Adrenal gland (tissue), 12 donors: Measurements from ENCODE around the gene PRR15. TPM values are rescaled to one million over a fixed set of nuclear protein-coding genes. Genes with fewer than 3 reads are reported as not detected.

Experiments used
- DNase-seq, 7 donors: peaks; one replicate each; pipeline ENCODE4 v3.0.0-alpha.2; 2019 to 2020
- H3K27ac ChIP-seq, 5 donors: fragments of 200-600 bp; sonication (generic) in 4 of 5; 1 replicate in 3 of 5; 2 replicates in 2 of 5; pipeline versions ENCODE4 v1.5.1 to v1.8.0; 2016 to 2020; ENCODE audit warnings: mild to moderate bottlenecking in 1 of 5
- H3K27me3 ChIP-seq: fragments of 200-600 bp; 2 replicates; pipeline ENCODE4 v1.8.0; 2021
- H3K36me3 ChIP-seq, 2 donors: fragments of 200-600 bp; replicated peaks in 1 of 2; 1 replicate in 1 of 2; 2 replicates in 1 of 2; pipeline versions ENCODE4 v1.5.1 to v1.8.0; 2018 to 2022
- H3K4me1 ChIP-seq, 2 donors: fragments of 200-600 bp; replicated peaks in 1 of 2; 1 replicate in 1 of 2; 2 replicates in 1 of 2; pipeline versions ENCODE4 v1.5.1 to v1.8.0; 2018 to 2021
- H3K4me3 ChIP-seq, 4 donors: fragments of 200-600 bp; sonication (generic) in 3 of 4; one replicate each; pipeline ENCODE4 v1.5.1; 2016 to 2018
- H3K9me3 ChIP-seq, 3 donors: fragments of 200-600 bp; sonication (generic) in 1 of 3; replicated peaks in 1 of 3; 1 replicate in 2 of 3; 2 replicates in 1 of 3; pipeline versions ENCODE4 v1.5.1 to v1.8.0; 2016 to 2021
- CTCF ChIP-seq, 6 experiments: fragments of 450-650 bp in 4 of 6; fragments of 200-600 bp in 2 of 6; sonication (generic) in 1 of 6; IDR thresholded peaks; 1 replicate in 5 of 6; 2 replicates in 1 of 6; pipeline versions ENCODE4 v1.5.1 to v1.8.0; 2016 to 2021; ENCODE audit warnings: antibody characterized with exemption in 6 of 6, mild to moderate bottlenecking in 2 of 6, moderate library complexity in 1 of 6
- POLR2A ChIP-seq, 2 donors: fragments of 450-650 bp; IDR thresholded peaks; one replicate each; pipeline ENCODE4 v1.6.1; 2017; ENCODE audit warnings: antibody characterized with exemption in 2 of 2, mild to moderate bottlenecking in 2 of 2, moderate library complexity in 1 of 2
- WGBS, 4 donors: extraction: QIAGEN DNeasy Blood & Tissue Kit in 2 of 4; methylation state at CpG; one replicate each; pipeline versions ENCODE4 v1.1.5 to v1.1.7; 2013 to 2017; 5-methylcytosine and 5-hydroxymethylcytosine counted together
- intact Hi-C, 2 donors: fragments of 100-400 bp; cut with DNase I; formaldehyde crosslinking; loops; one replicate each; pipeline versions ENCODE4 v1.14.1 to v1.15.0; 2022 to 2023
- polyA plus RNA-seq, 3 donors: library from polyadenylated mRNA; stranded (reverse); fragments of 200-250 nt in 2 of 3; fragments of 350-450 nt in 1 of 3; fragmentation: Illumina TruSeq in 1 of 3; extraction: RNeasy Lipid Tissue Mini Kit (QIAGEN cat#74804) in 1 of 3; gene quantifications; one replicate each; pipeline ENCODE4 v1.2.3, GENCODE V29; 2013 to 2014
- total RNA-seq, 9 donors: library from RNA; depleted of rRNA in 4 of 9; stranded (reverse); fragments of >200 nt in 4 of 9; fragments of 120-200 nt in 1 of 9; fragmentation: NEBNext Ultra II Directional in 1 of 9; extraction: Animal tissue kit (Norgen Biotek cat#: 25700) in 1 of 9; gene quantifications; one replicate each; pipeline versions ENCODE4 v1.1.0 to v1.2.4, GENCODE V29; 2013 to 2023
- donor health status: healthy with polysubstance abuse.
- donor health status: Bipolar disorder and iron deficiency.
- donor health status: DM: yes; HTN: yes; CAD: no.
- donor health status: DM: no; HTN: no; CAD: no.
- donor health status: DM: no; HTN: no; CAD: no.
- donor health status: DM: yes; HTN: yes; CAD: no.

The PRR15 gene
- total and polyA plus RNA-seq, 12 donors: 0.26 to 9.0 (median 1.1) TPM

DNA sequence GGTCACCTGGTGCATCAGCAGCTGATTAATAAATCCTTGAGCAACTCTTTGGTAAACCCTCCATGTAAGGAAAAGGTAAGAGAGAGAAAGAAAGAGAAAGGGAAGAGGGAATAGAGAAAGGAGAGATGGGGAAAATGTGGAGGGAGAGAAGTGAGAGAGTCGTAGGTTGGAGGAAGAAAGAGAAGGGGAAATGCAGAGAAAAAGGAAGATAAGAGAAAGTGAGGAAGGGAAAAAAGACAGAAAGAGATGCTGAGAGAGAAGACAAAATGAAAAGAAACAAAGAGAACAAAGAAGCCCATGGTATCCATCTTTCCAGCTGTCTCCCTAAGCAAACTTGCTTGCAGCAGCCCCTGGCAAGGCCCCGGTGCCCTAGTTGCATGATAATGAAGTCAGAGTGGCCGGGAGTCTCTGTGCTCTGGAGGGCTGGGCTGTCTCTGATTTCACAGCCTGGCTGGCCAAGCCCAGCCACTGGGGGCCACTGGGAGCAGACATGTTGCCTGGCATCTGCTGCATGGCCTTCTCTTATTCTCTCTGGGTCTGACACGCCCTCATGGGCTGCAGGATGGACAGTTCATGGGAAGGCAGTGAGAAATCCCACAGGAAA, 48.4 kb downstream of the PRR15 start:
- H3K27me3 ChIP-seq: no peaks in the 10 kb centered on the region
- TF ChIP-seq POLR2A (IDR thresholded peaks at IDR 0.05) (no peak), CTCF (IDR thresholded peaks at IDR 0.05) (no peak)
- H3K4me3 ChIP-seq: no peak overlapping the region
- intact Hi-C loops: no loop called here
- H3K36me3 ChIP-seq: no peaks in the 10 kb centered on the region
- WGBS, 4 donors: 78 to 92% (median 81%) methylated on average over 3 to 4 of the region's 4 CpGs
- DNase-seq: no peak
- H3K27ac ChIP-seq: no peak overlapping the region
- no peaks in the 10 kb centered on the region for H3K4me1 ChIP-seq
- no peaks in the 10 kb centered on the region for H3K9me3 ChIP-seq

DNA sequence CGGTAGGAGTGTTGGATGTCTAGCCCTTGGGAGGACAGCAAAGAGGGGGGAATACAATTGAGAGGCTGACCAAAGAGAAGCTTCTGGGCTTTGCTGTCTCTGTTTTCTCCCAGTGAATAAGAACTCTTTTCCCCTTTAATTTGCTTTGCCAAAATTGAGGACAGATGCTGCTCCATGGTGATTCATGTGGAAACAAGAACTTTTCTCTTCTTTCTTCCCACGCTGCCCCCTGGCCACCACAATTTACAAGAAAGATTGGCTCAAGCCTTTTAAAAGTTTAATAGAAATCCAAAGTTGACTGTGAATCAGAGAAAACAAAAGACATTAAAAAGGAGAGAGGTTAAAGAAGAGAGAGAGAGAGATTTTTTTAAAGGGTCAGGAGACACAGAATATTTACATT, 49.0 kb downstream of the PRR15 start:
- Histone ChIP-seq H3K27ac (no peak overlapping the region), H3K4me3 (no peak overlapping the region), H3K27me3 (no peaks in the 10 kb centered on the region), H3K4me1 (no peaks in the 10 kb centered on the region), H3K9me3 (no peaks in the 10 kb centered on the region), H3K36me3 (no peaks in the 10 kb centered on the region)
- 76 to 88% (median 85%) methylated on average over 2 of the region's 2 CpGs for WGBS, 4 donors
- no peak for DNase-seq
- TF ChIP-seq CTCF (IDR thresholded peaks at IDR 0.05) (no peak), POLR2A (IDR thresholded peaks at IDR 0.05) (no peak)
- intact Hi-C loops: no loop called here

DNA sequence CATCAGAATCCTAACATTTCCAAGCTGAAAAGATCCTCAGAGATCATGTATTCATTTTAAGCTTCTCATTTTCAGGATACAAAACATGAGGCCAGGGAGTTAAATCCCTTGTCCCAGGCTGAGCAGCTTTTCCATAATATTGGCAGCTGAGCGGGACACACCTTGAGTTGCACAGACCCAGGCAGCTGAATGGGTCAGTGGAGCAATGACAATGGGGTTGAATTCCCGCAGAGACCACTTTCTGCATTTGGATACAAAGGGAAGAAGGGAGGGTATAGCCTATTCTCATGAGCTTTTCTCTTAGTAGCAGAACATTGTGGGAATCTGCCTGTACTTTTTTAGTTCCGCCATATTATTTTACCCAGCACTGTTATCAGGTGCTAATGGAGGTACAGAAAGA, 49.5 kb downstream of the PRR15 start:
- H3K4me1 ChIP-seq: no peaks in the 10 kb centered on the region
- intact Hi-C loops: no loop called here
- no peak for DNase-seq

DNA sequence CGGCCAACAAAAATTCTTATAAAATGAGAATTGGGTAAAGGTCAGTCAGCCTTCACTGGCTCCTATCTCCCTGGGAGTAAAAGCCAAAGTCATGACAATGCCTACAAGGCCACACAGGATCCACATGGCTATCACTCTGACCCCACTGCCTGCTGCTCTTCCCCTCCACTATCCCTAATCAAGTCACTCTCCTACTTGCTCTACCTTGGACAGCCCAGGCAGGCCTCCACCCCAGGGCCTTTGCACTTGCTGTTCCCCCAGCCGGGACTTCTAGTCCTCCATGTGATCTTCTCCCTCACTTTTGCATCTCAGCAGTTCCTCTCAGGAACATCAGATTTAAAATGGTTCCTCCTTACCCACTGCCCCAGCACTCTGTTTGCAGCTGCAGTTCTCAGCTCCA, 50.6 kb downstream of the PRR15 start:
- H3K9me3 ChIP-seq: no peaks in the 10 kb centered on the region
- H3K4me1 ChIP-seq: no peaks in the 10 kb centered on the region
- H3K36me3 ChIP-seq: no peaks in the 10 kb centered on the region
- H3K27me3 ChIP-seq: no peaks in the 10 kb centered on the region
- DNase-seq: no peak
- no peak overlapping the region for H3K27ac ChIP-seq
- WGBS, 4 donors: 91 to 100% (median 94%) methylated on average over 2 of the region's 2 CpGs
- intact Hi-C loops: no loop called here
- TF ChIP-seq CTCF (IDR thresholded peaks at IDR 0.05) (no peak), POLR2A (IDR thresholded peaks at IDR 0.05) (no peak)
- H3K4me3 ChIP-seq: no peak overlapping the region

More for the DNA sequence above, 49.5 kb downstream of the PRR15 start:
- Histone ChIP-seq H3K9me3 (no peaks in the 10 kb centered on the region), H3K36me3 (no peaks in the 10 kb centered on the region), H3K27ac (peak overlapping the region in 1 of 5 donors; percentile 15), H3K27me3 (no peaks in the 10 kb centered on the region), H3K4me3 (no peak overlapping the region)
- 94 to 100% (median 97%) methylated on average over 3 of the region's 3 CpGs for WGBS, 4 donors
- TF ChIP-seq CTCF (IDR thresholded peaks at IDR 0.05): no peak

Other genes starting within 250 kb of the PRR15 start
- gene WIPF3, start 242.7 kb downstream of the PRR15 start, total RNA-seq: 1 to 10 TPM in 8 of 9 donors, under 1 TPM in 1; 0.50 to 7.7 (median 4.8) TPM
- 10 to 100 TPM in 2 of 3 donors, 1 to 10 TPM in 1; 4.5 to 16.0 (median 13.6) TPM for gene WIPF3, start 242.7 kb downstream of the PRR15 start, polyA plus RNA-seq